Tibial artery (tissue), 4 donors: Measurements from ENCODE around the gene CTNND2.

Experiments used
- DNase-seq, 2 donors: peaks; one replicate each; pipeline ENCODE4 v3.0.0-alpha.2; 2019
- H3K27ac ChIP-seq, 2 donors: fragments of 200-600 bp; sonication (generic) in 1 of 2; 1 replicate in 1 of 2; 2 replicates in 1 of 2; pipeline ENCODE4 v1.5.1; 2018 to 2019; ENCODE audit warnings: mild to moderate bottlenecking in 1 of 2
- H3K27me3 ChIP-seq, 2 donors: fragments of 200-600 bp; sonication (generic) in 1 of 2; one replicate each; pipeline versions ENCODE4 v1.5.1 to v1.6.0; 2016 to 2019
- H3K36me3 ChIP-seq, 3 donors: fragments of 200-600 bp; sonication (generic) in 2 of 3; one replicate each; pipeline ENCODE4 v1.5.1; 2016 to 2019; ENCODE audit warnings: mild to moderate bottlenecking in 2 of 3
- H3K4me1 ChIP-seq, 4 donors: fragments of 200-600 bp; sonication (generic) in 2 of 4; 1 replicate in 3 of 4; 2 replicates in 1 of 4; pipeline ENCODE4 v1.5.1; 2016 to 2019
- H3K4me3 ChIP-seq, 2 donors: fragments of 200-600 bp; sonication (generic) in 1 of 2; 1 replicate in 1 of 2; 2 replicates in 1 of 2; pipeline ENCODE4 v1.5.1; 2018 to 2019; ENCODE audit warnings: mild to moderate bottlenecking in 2 of 2
- H3K9me3 ChIP-seq, 3 donors: fragments of 200-600 bp; sonication (generic) in 1 of 3; one replicate each; pipeline ENCODE4 v1.5.1; 2016 to 2019
- CTCF ChIP-seq, 2 experiments: fragments of 200-600 bp in 1 of 2; fragments of 450-650 bp in 1 of 2; IDR thresholded peaks; one replicate each; pipeline ENCODE4 v1.5.1; 2017 to 2019; ENCODE audit warnings: antibody characterized with exemption in 2 of 2, mild to moderate bottlenecking in 1 of 2, moderate library complexity in 1 of 2
- intact Hi-C: fragments of 100-400 bp; cut with DNase I; formaldehyde crosslinking; loops from one replicate; pipeline ENCODE4 v1.15.0; 2023; ENCODE audit warnings: low total_unique reads

CTNND2 gene

GRCh38 chr5:11574787-11575186, 329.5 kb downstream of the CTNND2 start:
- no peak for TF ChIP-seq CTCF (IDR thresholded peaks at IDR 0.05)
- Histone ChIP-seq H3K9me3 (no peaks in the 10 kb centered on the region), H3K4me1 (no peaks in the 10 kb centered on the region), H3K27ac (no peak overlapping the region), H3K36me3 (no peaks in the 10 kb centered on the region), H3K4me3 (no peak overlapping the region), H3K27me3 (no peaks in the 10 kb centered on the region)
- intact Hi-C loops: no loop called here
- no peak for DNase-seq

GRCh38 chr5:11573140-11573992, 330.9 kb downstream of the CTNND2 start:
- TF ChIP-seq CTCF (IDR thresholded peaks at IDR 0.05): no peak
- no peak for DNase-seq
- Histone ChIP-seq H3K27me3 (no peaks in the 10 kb centered on the region), H3K4me3 (no peak overlapping the region), H3K4me1 (no peaks in the 10 kb centered on the region), H3K27ac (no peak overlapping the region), H3K36me3 (no peaks in the 10 kb centered on the region), H3K9me3 (no peaks in the 10 kb centered on the region)
- intact Hi-C loops: no loop called here

GRCh38 chr5:11564706-11565105, 339.5 kb downstream of the CTNND2 start:
- Histone ChIP-seq H3K9me3 (no peaks in the 10 kb centered on the region), H3K27me3 (no peaks in the 10 kb centered on the region), H3K27ac (no peak overlapping the region), H3K4me3 (no peak overlapping the region), H3K36me3 (no peaks in the 10 kb centered on the region), H3K4me1 (no peaks in the 10 kb centered on the region)
- intact Hi-C loops: no loop called here
- no peak for DNase-seq
- no peak for TF ChIP-seq CTCF (IDR thresholded peaks at IDR 0.05)

- no peaks in the 10 kb centered on the region for H3K36me3 ChIP-seq
- H3K4me1 ChIP-seq: no peaks in the 10 kb centered on the region
- H3K4me3 ChIP-seq: no peak overlapping the region
- no peak for TF ChIP-seq CTCF (IDR thresholded peaks at IDR 0.05)
- intact Hi-C loops: no loop called here
- no peak overlapping the region for H3K27ac ChIP-seq
- H3K27me3 ChIP-seq: no peaks in the 10 kb centered on the region
- no peaks in the 10 kb centered on the region for H3K9me3 ChIP-seq
- DNase-seq: no peak
Measured at GRCh38 chr5:11563822-11564221, 340.4 kb downstream of the CTNND2 start.

- no peaks in the 10 kb centered on the region for H3K27me3 ChIP-seq
- no peaks in the 10 kb centered on the region for H3K9me3 ChIP-seq
- H3K4me3 ChIP-seq: no peak overlapping the region
- DNase-seq: no peak
- H3K36me3 ChIP-seq: no peaks in the 10 kb centered on the region
- intact Hi-C loops: no loop called here
- no peak for TF ChIP-seq CTCF (IDR thresholded peaks at IDR 0.05)
- no peaks in the 10 kb centered on the region for H3K4me1 ChIP-seq
- no peak overlapping the region for H3K27ac ChIP-seq
Measured at GRCh38 chr5:11560915-11561697, 343.1 kb downstream of the CTNND2 start.
